GM12864 (cell line): Measurements from ENCODE around the gene WBP2NL.
A peak's percentile ranks its signal among the peaks of the same experiment; 100 is the strongest.

Experiments used
- DNase-seq: peaks from one replicate; pipeline ENCODE4 v3.0.0-alpha.2; 2011; ENCODE audit warnings: low read depth
- H3K4me3 ChIP-seq: 2 replicates; pipeline ENCODE4 v1.5.1; 2011; ENCODE audit warnings: mild to moderate bottlenecking, low read depth, low read length, control low read depth
- TF ChIP-seq, protein P1 (sequence below): IDR thresholded peaks from 2 replicates; pipeline ENCODE4 v1.5.1; 2011; ENCODE audit warnings: low read depth, mild to moderate bottlenecking, moderate library complexity, low read length, control low read depth, inconsistent platforms; ENCODE audit errors: missing control alignments

The WBP2NL gene

DNA sequence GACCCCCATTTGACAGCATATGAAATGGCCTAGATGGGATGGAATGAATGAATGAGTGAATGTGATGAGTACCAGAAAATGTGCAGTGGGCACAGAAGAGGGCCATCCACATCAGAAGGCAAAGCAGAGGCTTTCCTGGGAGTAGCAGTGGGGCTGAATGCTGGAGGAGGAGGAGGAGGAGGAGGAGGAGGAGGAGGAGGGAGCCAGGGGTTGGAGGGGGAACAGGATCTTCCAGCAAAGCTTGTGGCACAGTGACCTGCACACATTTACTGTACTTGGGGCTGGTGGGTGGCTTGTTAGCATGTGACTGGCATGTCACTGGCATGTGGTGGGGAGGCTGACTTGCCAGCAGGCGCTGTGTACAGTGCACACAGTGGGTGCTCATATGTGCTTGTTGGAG lies 19.9 kb upstream of the WBP2NL start:
- DNase-seq = no peak
- no peak overlapping the region for H3K4me3 ChIP-seq
- TF ChIP-seq, protein P1, sequence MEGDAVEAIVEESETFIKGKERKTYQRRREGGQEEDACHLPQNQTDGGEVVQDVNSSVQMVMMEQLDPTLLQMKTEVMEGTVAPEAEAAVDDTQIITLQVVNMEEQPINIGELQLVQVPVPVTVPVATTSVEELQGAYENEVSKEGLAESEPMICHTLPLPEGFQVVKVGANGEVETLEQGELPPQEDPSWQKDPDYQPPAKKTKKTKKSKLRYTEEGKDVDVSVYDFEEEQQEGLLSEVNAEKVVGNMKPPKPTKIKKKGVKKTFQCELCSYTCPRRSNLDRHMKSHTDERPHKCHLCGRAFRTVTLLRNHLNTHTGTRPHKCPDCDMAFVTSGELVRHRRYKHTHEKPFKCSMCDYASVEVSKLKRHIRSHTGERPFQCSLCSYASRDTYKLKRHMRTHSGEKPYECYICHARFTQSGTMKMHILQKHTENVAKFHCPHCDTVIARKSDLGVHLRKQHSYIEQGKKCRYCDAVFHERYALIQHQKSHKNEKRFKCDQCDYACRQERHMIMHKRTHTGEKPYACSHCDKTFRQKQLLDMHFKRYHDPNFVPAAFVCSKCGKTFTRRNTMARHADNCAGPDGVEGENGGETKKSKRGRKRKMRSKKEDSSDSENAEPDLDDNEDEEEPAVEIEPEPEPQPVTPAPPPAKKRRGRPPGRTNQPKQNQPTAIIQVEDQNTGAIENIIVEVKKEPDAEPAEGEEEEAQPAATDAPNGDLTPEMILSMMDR = no peak

DNA sequence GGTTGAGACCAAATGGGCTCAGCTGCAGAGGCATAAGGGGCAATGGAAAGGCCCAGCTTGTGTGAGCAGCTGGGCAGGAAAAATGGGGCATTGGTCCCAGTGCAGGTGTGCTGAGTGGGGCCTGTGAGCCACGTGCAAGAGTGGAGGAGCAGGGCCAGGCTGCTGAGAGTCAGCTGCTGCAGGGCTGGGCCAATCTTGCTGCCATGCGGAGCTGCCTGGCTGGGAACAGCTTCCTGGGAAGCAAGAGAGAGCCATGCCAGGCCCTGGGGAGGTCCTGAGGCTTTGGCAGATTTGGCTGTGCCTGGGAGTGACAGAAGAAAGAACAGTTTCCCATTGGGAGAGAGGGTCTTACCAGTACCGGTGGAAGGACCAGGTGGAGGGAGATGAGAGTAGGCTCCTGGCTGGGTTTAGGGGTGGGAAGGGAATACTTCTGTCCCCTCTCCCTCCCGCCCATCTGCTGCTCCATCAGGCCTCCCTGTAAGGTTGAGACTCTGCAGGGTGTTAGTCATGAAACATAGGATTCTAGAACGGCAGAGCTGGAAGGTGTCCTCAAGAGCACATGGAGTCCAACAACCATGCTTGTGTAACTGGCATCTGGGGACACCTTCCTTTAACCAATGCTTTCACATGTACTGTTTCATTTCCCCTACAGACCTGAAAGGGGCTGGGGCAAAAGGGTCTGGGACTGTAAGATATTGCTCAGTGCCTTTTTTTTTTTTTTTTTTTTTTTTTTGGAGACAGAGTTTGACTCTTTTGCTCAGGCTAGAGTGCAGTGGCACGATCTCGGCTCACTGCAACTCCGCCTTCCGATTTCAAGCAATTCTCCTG lies 19.0 kb upstream of the WBP2NL start:
- H3K4me3 ChIP-seq = no peak overlapping the region
- TF ChIP-seq, protein P1 = no peak

DNA sequence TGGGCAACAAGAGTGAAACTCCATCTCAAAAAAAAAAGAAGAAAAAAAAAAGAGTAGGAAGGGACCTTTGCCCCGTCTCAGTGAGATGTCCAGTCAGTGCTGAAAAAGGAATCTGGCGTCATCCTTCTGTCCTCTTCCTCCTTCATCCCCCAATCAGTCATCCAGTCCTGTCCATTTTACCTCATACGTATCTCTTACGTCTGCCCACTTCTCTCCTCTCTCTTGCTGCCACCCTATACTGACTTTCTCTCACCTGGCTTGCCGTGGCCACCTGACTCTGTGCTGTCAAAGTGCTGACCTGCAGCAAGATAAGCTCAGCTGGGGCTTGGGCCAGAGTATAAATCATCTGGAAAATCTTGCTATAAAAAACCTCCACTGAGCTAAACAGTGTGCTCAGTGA lies 15.7 kb upstream of the WBP2NL start:
- TF ChIP-seq, protein P1 = no peak

More for the DNA sequence above, 19.0 kb upstream of the WBP2NL start:
- peak; percentile 49 for DNase-seq

DNA sequence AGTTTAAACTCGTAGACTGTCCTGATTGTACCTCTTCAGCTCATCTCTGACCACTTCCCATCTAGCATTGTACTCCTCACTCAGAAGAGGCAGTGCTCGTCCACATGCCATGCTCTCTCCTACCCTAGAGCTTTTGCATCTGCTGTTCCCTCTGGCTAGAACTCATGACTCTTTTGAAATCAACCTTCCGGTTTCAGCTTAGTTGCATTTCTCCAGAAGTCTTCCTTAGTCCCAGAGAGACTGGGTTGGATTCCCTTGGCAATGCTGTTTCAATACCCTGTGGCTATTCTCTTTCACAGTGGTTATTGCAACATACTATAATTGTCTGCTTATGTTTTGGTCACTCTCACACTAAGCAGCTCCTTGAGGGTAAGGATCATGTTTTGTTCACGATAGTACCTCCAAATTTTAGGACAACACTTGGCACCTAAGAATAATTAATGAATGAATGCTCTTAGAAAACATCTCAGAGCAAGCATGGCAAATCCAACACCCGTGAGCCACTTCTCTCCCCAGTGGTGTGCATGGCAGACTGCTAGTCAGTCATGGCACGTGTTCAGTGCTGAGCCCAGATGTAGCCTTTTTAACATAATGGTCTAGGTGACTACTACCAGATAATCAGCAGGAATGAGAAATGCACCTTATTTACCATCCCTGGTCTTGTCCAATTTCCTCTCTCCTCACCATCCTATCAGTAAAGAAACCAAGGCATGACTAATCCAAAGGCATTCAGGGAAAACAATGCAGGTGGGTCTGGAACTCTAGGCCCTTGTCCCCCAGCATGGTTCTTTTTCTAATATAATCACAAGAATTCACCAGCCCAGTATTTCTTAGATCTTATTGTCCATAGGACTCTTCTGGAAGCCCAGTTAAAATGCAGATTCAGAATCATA lies 14.8 kb upstream of the WBP2NL start:
- no peak overlapping the region for H3K4me3 ChIP-seq

More for the DNA sequence above, 15.7 kb upstream of the WBP2NL start:
- no peak for DNase-seq
- no peak overlapping the region for H3K4me3 ChIP-seq

DNA sequence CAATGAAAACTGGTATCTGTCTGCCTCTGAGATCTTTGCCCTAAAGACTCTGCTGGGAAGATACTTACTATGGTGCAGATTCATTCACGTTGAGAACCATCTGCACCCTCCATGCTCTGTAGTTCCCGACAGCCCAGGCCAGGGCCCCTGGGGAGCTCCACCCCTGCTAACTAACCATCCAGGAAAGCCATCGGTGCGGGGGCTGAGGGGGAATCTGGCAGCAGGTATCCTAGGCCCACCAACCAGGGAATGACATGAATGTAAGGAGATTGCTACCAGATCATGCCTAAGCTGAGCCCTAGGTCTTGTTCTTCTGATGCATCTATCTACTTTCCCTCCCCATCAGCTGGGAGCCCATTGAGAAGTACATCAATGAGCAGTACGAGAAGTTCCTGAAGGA lies 11.3 kb upstream of the WBP2NL start:
- no peak for DNase-seq
- TF ChIP-seq, protein P1 = no peak
- H3K4me3 ChIP-seq = no peak overlapping the region

More for the DNA sequence above, 14.8 kb upstream of the WBP2NL start:
- no peak for DNase-seq
- TF ChIP-seq, protein P1 = no peak

DNA sequence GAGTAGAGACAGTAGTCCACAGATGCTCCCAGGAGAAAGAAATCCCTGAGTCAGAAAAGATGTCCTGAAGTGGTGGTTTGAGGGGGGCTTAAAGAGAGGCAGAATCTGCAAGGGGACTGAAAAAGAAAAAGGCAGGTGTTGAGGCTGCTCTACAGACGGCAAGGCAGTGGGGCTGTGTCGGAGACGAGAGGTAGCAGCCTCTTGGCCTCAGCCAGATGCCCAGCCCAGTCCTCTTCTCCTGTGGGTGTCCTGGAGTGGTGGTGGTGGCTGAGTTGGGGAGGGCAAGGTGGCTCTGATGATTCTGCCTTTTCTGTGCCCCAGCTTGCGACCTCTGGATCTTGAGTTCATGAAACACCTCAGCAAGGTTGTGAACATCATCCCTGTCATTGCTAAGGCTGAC lies 9.3 kb upstream of the WBP2NL start:
- TF ChIP-seq, protein P1 = no peak
- no peak overlapping the region for H3K4me3 ChIP-seq
- no peak for DNase-seq
